Common myeloid progenitor, CD34-positive (primary cell): ENCODE data around the gene SMIM13.

Source experiments
- CTCF ChIA-PET: fragments of 350-600 bp; sonication (Branson Sonifier 250); formaldehyde crosslinking; loops from one replicate; lab custom pipeline; 2021; ENCODE audit warnings: antibody characterized with exemption; lab: Charles Lee
- POLR2A ChIA-PET: fragments of 350-600 bp; sonication (Branson Sonifier 250); formaldehyde crosslinking; loops from one replicate; lab custom pipeline; 2021; ENCODE audit warnings: antibody characterized with exemption; lab: Charles Lee
- DNase-seq, 3 donors: peaks; one replicate each; pipeline versions ENCODE4 v3.0.0 to v3.0.0-alpha.2; 2013
- H3K27ac ChIP-seq, 2 experiments: 1 replicate in 1 of 2; 2 replicates in 1 of 2; pipeline ENCODE4 v1.7.0; 2013; ENCODE audit warnings: inconsistent platforms in 2 of 2, low read length in 2 of 2, mild to moderate bottlenecking in 2 of 2, low read depth in 1 of 2, moderate library complexity in 1 of 2; ENCODE audit not compliant: severe bottlenecking in 2 of 2, insufficient read depth in 1 of 2, poor library complexity in 1 of 2
- H3K27me3 ChIP-seq, 5 experiments: replicated peaks in 2 of 5; 1 replicate in 3 of 5; 2 replicates in 2 of 5; pipeline versions ENCODE4 v1.6.1 to v1.7.0; 2013; ENCODE audit warnings: low read length in 4 of 5, mild to moderate bottlenecking in 2 of 5, moderate library complexity in 2 of 5, inconsistent platforms in 1 of 5; ENCODE audit not compliant: insufficient read depth in 5 of 5, control insufficient read depth in 4 of 5
- H3K36me3 ChIP-seq, 4 experiments: 1 replicate in 2 of 4; 2 replicates in 2 of 4; pipeline versions ENCODE4 v1.6.1 to v1.7.0; 2013; ENCODE audit warnings: low read length in 3 of 4, control low read depth in 1 of 4, mild to moderate bottlenecking in 1 of 4; ENCODE audit not compliant: control insufficient read depth in 4 of 4, insufficient read depth in 4 of 4
- H3K4me1 ChIP-seq, 4 experiments: 1 replicate in 3 of 4; 2 replicates in 1 of 4; pipeline versions ENCODE4 v1.6.1 to v1.7.1; 2013; ENCODE audit warnings: low read length in 3 of 4, mild to moderate bottlenecking in 3 of 4, control low read depth in 1 of 4, inconsistent platforms in 1 of 4, moderate library complexity in 1 of 4; ENCODE audit not compliant: control insufficient read depth in 4 of 4, insufficient read depth in 4 of 4; ENCODE audit errors: control extremely low read depth in 1 of 4
- H3K4me3 ChIP-seq, 7 experiments: 1 replicate in 4 of 7; 2 replicates in 3 of 7; pipeline versions ENCODE4 v1.5.1 to v1.7.0; 2013; ENCODE audit warnings: mild to moderate bottlenecking in 7 of 7, low read length in 6 of 7, moderate library complexity in 6 of 7, inconsistent platforms in 2 of 7, low read depth in 2 of 7, control low read depth in 1 of 7; ENCODE audit not compliant: insufficient read depth in 4 of 7, control insufficient read depth in 1 of 7; ENCODE audit errors: extremely low read depth in 1 of 7
- H3K9me3 ChIP-seq, 5 experiments: 1 replicate in 4 of 5; 2 replicates in 1 of 5; pipeline versions ENCODE4 v1.6.1 to v1.7.1; 2013; ENCODE audit warnings: low read length in 4 of 5, mild to moderate bottlenecking in 2 of 5, inconsistent platforms in 1 of 5, low read depth in 1 of 5, moderate library complexity in 1 of 5; ENCODE audit not compliant: control insufficient read depth in 4 of 5, insufficient read depth in 2 of 5; ENCODE audit errors: control extremely low read depth in 1 of 5
- WGBS: methylation state at CpG from one replicate; pipeline ENCODE4 v1.1.5; 2013; ENCODE audit not compliant: insufficient coverage; 5-methylcytosine and 5-hydroxymethylcytosine counted together

The SMIM13 gene

DNA sequence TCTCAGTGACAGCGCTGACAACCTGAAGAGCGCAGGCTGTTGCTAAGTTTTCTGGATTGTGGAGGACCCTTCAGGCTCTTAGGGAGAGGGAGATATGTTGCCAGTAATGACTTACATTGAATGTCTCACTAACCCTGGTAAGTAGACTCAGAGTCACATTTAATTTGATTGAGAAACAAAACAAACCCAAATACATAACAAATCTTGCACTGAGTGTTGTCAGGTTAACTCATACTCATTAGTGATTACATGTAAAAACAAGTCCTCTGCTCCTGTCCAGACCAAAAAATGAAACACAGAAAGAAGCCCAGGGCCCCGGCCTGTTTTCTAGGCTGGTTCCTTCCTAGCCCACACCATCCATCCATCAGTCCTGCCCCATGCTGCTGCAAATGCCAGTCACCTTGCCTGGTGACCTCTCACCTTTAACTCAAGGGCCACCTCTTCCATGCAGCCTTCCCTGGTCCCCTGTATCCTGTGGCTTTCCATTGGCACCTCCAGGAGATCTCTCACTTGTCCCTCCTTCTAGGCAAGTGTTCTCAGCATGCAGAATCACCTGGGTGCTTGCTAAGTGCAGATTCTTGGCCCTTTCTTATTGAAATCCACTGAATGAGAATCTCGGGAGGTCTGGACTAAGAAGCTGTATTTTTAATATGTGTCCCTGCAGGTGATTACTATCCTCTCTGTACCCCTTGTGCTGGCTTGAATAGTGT is 52.6 kb downstream of the SMIM13 start:
- no peaks in the 10 kb centered on the region for H3K36me3 ChIP-seq
- WGBS, result 96% methylated on average over 2 of the region's 4 CpGs
- H3K4me3 ChIP-seq, result no peak overlapping the region
- H3K9me3 ChIP-seq, result no peaks in the 10 kb centered on the region
- DNase-seq, result no peak
- CTCF ChIA-PET, result interaction anchor here (0.8 to 7.9 kb wide), 2 partner anchors 10 to 350 kb away, joined by 3 to 89 read pairs; no protein-coding TSS in a partner anchor
- POLR2A ChIA-PET, result no interaction called here
- no peak overlapping the region for H3K27ac ChIP-seq
- H3K4me1 ChIP-seq, result peaks cover 0 to 5% (median 1%) of the 10 kb centered on the region in 4 experiments
- H3K27me3 ChIP-seq, result no peaks in the 10 kb centered on the region

DNA sequence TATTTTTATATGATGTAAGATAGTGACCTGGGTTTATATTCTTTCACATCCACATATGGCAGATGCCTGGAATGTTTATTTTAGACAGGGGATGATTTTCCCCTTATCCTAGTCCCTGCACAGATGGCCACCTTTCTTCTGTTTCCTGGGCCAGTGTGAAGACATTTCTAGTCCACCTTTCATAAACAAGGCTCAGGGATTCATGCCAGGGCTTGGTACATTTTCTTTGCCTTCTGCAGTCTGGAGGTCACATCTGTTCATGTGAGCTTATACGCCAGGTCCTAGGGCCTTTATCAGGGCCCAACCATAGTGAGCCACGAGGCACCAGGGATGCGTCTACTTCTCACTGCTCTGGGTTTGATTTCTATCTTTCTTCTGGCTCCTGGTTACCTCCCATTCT is 55.9 kb downstream of the SMIM13 start:
- CTCF ChIA-PET, result interaction anchor here (1.1 to 7.9 kb wide), 2 partner anchors 22 to 347 kb away, joined by 3 to 89 read pairs; no protein-coding TSS in a partner anchor
- 96% methylated on average over 2 of the region's 3 CpGs for WGBS
- DNase-seq, result no peak
- Histone ChIP-seq H3K4me3 (no peak overlapping the region), H3K4me1 (peaks cover 0 to 4% (median 0%) of the 10 kb centered on the region in 4 experiments), H3K9me3 (no peaks in the 10 kb centered on the region), H3K27ac (no peak overlapping the region), H3K27me3 (no peaks in the 10 kb centered on the region), H3K36me3 (no peaks in the 10 kb centered on the region)
- POLR2A ChIA-PET, result no interaction called here

DNA sequence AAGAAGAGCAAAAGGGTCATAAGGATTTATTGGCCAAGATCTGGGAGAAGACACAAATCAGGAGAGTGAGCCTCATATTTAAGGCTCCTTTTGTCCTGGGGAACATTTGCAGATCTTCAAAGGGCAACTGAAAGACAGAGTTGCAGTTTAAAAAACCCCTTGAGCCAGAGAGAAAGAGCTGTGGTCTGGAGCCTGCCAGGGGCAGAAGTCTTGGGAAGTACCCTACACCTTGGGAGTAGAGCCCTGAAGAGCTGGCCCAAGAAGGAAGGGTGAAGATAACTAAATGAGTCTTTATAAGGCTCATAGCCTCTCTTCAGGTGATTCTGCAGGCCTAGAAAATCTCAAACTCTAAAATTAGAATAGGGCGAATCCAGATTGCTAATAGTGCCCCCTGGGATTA is 57.9 kb downstream of the SMIM13 start:
- no peak overlapping the region for H3K27ac ChIP-seq
- no peaks in the 10 kb centered on the region for H3K27me3 ChIP-seq
- peaks cover 0 to 5% (median 2%) of the 10 kb centered on the region in 4 experiments for H3K4me1 ChIP-seq
- CTCF ChIA-PET, result interaction anchor here (1.1 to 1.4 kb wide), 2 partner anchors 344 to 424 kb away, joined by 3 to 4 read pairs; no protein-coding TSS in a partner anchor
- 100% methylated on average over 1 of the region's 1 CpG for WGBS
- no peak for DNase-seq
- no peaks in the 10 kb centered on the region for H3K9me3 ChIP-seq
- H3K4me3 ChIP-seq, result no peak overlapping the region
- H3K36me3 ChIP-seq, result no peaks in the 10 kb centered on the region
- POLR2A ChIA-PET, result no interaction called here

DNA sequence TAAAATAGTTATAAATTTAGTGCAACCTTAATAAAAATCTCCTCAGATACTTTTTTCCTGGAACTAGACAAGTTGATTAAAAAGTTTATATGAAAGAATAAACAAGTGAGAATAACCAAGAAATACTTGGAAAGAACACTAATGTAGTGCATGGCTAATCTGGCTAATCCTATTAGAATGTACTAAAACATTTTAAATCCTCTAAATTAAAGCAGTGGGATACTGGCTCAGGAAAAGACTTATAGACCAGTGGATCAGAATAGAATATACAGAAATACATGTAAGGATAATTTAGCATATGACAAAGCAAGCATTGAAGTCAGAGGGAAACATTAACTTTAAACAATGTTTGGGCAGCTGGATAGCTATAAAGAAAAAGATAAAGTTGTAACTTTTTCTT is 58.9 kb downstream of the SMIM13 start:
- POLR2A ChIA-PET, result no interaction called here
- Histone ChIP-seq H3K36me3 (no peaks in the 10 kb centered on the region), H3K9me3 (no peaks in the 10 kb centered on the region), H3K4me3 (no peak overlapping the region), H3K4me1 (peaks cover 0 to 5% (median 2%) of the 10 kb centered on the region in 4 experiments), H3K27me3 (no peaks in the 10 kb centered on the region), H3K27ac (no peak overlapping the region)
- CTCF ChIA-PET, result no interaction called here
- DNase-seq, result no peak

DNA sequence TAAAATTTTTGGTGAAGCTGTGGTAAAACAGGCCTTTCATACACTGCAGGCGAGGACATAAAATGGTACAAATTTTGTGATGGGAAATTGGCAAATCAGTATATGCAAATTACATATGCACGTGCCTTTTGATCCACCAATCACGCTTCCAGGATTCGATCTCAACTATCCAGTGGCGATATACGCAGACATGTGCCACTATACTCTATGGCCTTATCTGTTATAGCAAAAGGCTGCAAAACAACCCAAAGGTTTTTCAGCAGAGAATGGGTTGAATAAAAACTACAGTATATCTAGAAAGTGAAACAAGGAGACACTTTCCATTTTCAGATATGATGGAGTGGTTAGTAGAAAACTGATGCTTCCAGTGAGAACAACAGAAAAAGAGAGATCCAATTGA is 59.8 kb downstream of the SMIM13 start:
- ChIA-PET CTCF (interaction anchor here (0.6 kb wide), 1 partner anchor 342 kb away, joined by 3 read pairs; no protein-coding TSS in a partner anchor), POLR2A (no interaction called here)
- WGBS, result 93% methylated on average over 5 of the region's 6 CpGs
- Histone ChIP-seq H3K4me1 (peaks cover 0 to 5% (median 2%) of the 10 kb centered on the region in 4 experiments), H3K36me3 (no peaks in the 10 kb centered on the region), H3K9me3 (no peaks in the 10 kb centered on the region), H3K27ac (no peak overlapping the region), H3K27me3 (no peaks in the 10 kb centered on the region), H3K4me3 (no peak overlapping the region)
- DNase-seq, result no peak

DNA sequence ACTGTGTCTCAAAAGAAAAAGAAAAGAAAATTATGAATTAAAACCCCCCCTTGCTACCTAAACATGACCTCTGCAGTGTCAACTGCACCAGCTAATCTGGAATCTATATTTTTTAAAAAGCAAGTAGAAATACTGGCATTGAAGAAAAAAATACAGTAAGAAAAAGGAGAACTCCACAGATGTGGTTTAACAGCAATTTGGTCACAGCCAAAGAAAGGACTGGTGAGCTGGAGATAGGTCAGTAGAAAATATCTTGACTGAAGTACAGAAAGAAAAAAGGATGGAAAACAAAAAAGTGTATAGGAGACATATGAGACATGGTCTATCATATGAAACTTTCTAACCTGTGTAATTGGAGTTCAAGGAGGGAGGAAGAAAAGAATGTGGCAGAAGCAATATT is 62.0 kb downstream of the SMIM13 start:
- DNase-seq, result peak in 2 of 3 donors; percentile 34 to 47
- H3K9me3 ChIP-seq, result no peaks in the 10 kb centered on the region
- no peak overlapping the region for H3K27ac ChIP-seq
- no peaks in the 10 kb centered on the region for H3K36me3 ChIP-seq
- POLR2A ChIA-PET, result no interaction called here
- CTCF ChIA-PET, result interaction anchor here (1.3 to 1.5 kb wide), 4 partner anchors 11 to 341 kb away, joined by 3 to 10 read pairs (median 5); no protein-coding TSS in a partner anchor
- H3K4me3 ChIP-seq, result no peak overlapping the region
- peaks cover 0 to 5% (median 2%) of the 10 kb centered on the region in 4 experiments for H3K4me1 ChIP-seq
- no peaks in the 10 kb centered on the region for H3K27me3 ChIP-seq

DNA sequence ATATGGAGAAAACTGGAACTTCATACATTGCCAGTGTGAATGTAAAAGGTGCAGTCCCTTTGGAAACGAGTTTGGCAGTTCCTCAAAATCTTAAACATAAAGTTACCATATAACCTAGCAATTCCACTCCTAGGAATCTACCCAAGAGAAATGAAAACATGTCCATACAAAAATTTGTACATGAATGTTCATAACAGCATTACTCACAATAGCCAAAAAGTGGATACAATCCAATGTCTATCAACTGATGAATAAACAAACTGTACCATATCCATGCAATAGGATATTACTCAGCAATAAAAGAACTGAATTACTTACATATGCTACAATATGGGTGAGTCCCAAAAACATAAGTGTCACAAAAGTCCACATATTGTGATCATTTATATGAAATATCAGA is 66.6 kb downstream of the SMIM13 start:
- H3K9me3 ChIP-seq, result no peaks in the 10 kb centered on the region
- peaks cover 0 to under 1% (median 0%) of the 10 kb centered on the region in 4 experiments for H3K4me1 ChIP-seq
- no peaks in the 10 kb centered on the region for H3K36me3 ChIP-seq
- WGBS, result 100% methylated on average over 1 of the region's 1 CpG
- POLR2A ChIA-PET, result no interaction called here
- no peak overlapping the region for H3K27ac ChIP-seq
- H3K4me3 ChIP-seq, result no peak overlapping the region
- CTCF ChIA-PET, result no interaction called here
- H3K27me3 ChIP-seq, result no peaks in the 10 kb centered on the region
- DNase-seq, result no peak
